T follicular helper cell (primary cell): ENCODE results near the gene RIN3.

Source experiments
- DNase-seq: peaks from one replicate; pipeline ENCODE4 v3.0.0-alpha.2; 2020; ENCODE audit warnings: low read depth

Gene RIN3

GRCh38 chr14:92601131-92601710 lies 87.6 kb downstream of the RIN3 start:
- no peak for DNase-seq

GRCh38 chr14:92601757-92602417 lies 88.3 kb downstream of the RIN3 start:
- DNase-seq: no peak

- no peak for DNase-seq
These were observed 90.0 kb downstream of the RIN3 start for GRCh38 chr14:92603309-92604242.

- no peak for DNase-seq
These were observed 91.8 kb downstream of the RIN3 start for GRCh38 chr14:92605274-92605940.

GRCh38 chr14:92607251-92607650 lies 93.7 kb downstream of the RIN3 start:
- DNase-seq: no peak

- no peak for DNase-seq
These were observed 94.3 kb downstream of the RIN3 start for GRCh38 chr14:92607702-92608429.

GRCh38 chr14:92609955-92610354 lies 96.4 kb downstream of the RIN3 start:
- no peak for DNase-seq

- DNase-seq: no peak
These were observed 97.3 kb downstream of the RIN3 start for GRCh38 chr14:92610849-92611271.

GRCh38 chr14:92613008-92613658 lies 99.6 kb downstream of the RIN3 start:
- peak; percentile 28 for DNase-seq

- no peak for DNase-seq
These were observed 100.2 kb downstream of the RIN3 start for GRCh38 chr14:92613681-92614260.

- DNase-seq: peak; percentile 9
These were observed 101.9 kb downstream of the RIN3 start for GRCh38 chr14:92615451-92615850.

GRCh38 chr14:92616178-92616577 lies 102.6 kb downstream of the RIN3 start:
- no peak for DNase-seq

GRCh38 chr14:92617581-92617980 lies 104.0 kb downstream of the RIN3 start:
- DNase-seq: no peak

GRCh38 chr14:92619671-92620456 lies 106.3 kb downstream of the RIN3 start:
- DNase-seq: no peak

GRCh38 chr14:92622311-92622710 lies 108.7 kb downstream of the RIN3 start:
- no peak for DNase-seq

GRCh38 chr14:92624764-92625163 lies 111.2 kb downstream of the RIN3 start:
- no peak for DNase-seq

- no peak for DNase-seq
These were observed 111.6 kb downstream of the RIN3 start for GRCh38 chr14:92625213-92625612.

GRCh38 chr14:92626041-92626440 lies 112.5 kb downstream of the RIN3 start:
- no peak for DNase-seq

GRCh38 chr14:92627707-92628215 lies 114.2 kb downstream of the RIN3 start:
- no peak for DNase-seq

GRCh38 chr14:92628636-92629035 lies 115.1 kb downstream of the RIN3 start:
- no peak for DNase-seq
